Measurements from ENCODE around the gene DTD1.
A peak's percentile ranks its signal among the peaks of the same experiment; 100 is the strongest.

DTD1 gene

GRCh38 chr20:18677126-18677525 is 89.3 kb downstream of the DTD1 start:
- H3K4me3 ChIP-seq (replicated peaks; ENCODE audit: low read depth, low read length): no peak overlapping the region
- DNase-seq (ENCODE audit: extremely low read depth, low read depth): no peak
- TF ChIP-seq CTCF (IDR thresholded peaks at IDR 0.05; ENCODE audit: low read depth, low read length, missing control alignments): no peak

- no peak for TF ChIP-seq CTCF (IDR thresholded peaks at IDR 0.05; ENCODE audit: low read depth, low read length, missing control alignments)
- peak; percentile 11 for DNase-seq (ENCODE audit: extremely low read depth, low read depth)
- H3K4me3 ChIP-seq (replicated peaks; ENCODE audit: low read depth, low read length): no peak overlapping the region
These were observed 90.9 kb downstream of the DTD1 start for GRCh38 chr20:18678549-18679419.

GRCh38 chr20:18683839-18684238 is 96.0 kb downstream of the DTD1 start:
- DNase-seq (ENCODE audit: extremely low read depth, low read depth): no peak
- TF ChIP-seq CTCF (IDR thresholded peaks at IDR 0.05; ENCODE audit: low read depth, low read length, missing control alignments): no peak
- no peak overlapping the region for H3K4me3 ChIP-seq (replicated peaks; ENCODE audit: low read depth, low read length)

- no peak for DNase-seq (ENCODE audit: extremely low read depth, low read depth)
- H3K4me3 ChIP-seq (replicated peaks; ENCODE audit: low read depth, low read length): no peak overlapping the region
- no peak for TF ChIP-seq CTCF (IDR thresholded peaks at IDR 0.05; ENCODE audit: low read depth, low read length, missing control alignments)
These were observed 96.9 kb downstream of the DTD1 start for GRCh38 chr20:18684775-18685174.

GRCh38 chr20:18685406-18685805 is 97.6 kb downstream of the DTD1 start:
- no peak for TF ChIP-seq CTCF (IDR thresholded peaks at IDR 0.05; ENCODE audit: low read depth, low read length, missing control alignments)
- no peak overlapping the region for H3K4me3 ChIP-seq (replicated peaks; ENCODE audit: low read depth, low read length)
- DNase-seq (ENCODE audit: extremely low read depth, low read depth): no peak

- no peak for TF ChIP-seq CTCF (IDR thresholded peaks at IDR 0.05; ENCODE audit: low read depth, low read length, missing control alignments)
- DNase-seq (ENCODE audit: extremely low read depth, low read depth): no peak
- no peak overlapping the region for H3K4me3 ChIP-seq (replicated peaks; ENCODE audit: low read depth, low read length)
These were observed 98.8 kb downstream of the DTD1 start for GRCh38 chr20:18686696-18687095.
